ENCODE results near the gene SORCS1. TPM values are rescaled to one million over a fixed set of nuclear protein-coding genes. Genes with fewer than 3 reads are reported as not detected.

Gene SORCS1
- total RNA-seq, 4 donors from 2014 or later = 34.3 to 85.0 (median 49.3) TPM

- Histone ChIP-seq H3K9me3 (no peaks in the 10 kb centered on the region), H3K27me3 (no peaks in the 10 kb centered on the region), H3K27ac (peak overlapping the region in 3 of 4 donors; percentile 21 to 57 (median 53)), H3K4me3 (no peak overlapping the region), H3K4me1 (peaks cover 0 to 19% (median 5%) of the 10 kb centered on the region in 4 donors), H3K36me3 (no peaks in the 10 kb centered on the region)
- TF ChIP-seq EP300 (IDR thresholded peaks at IDR 0.05) (no peak), POLR2A (IDR thresholded peaks at IDR 0.05) (no peak)
- TF ChIP-seq, protein P1, sequence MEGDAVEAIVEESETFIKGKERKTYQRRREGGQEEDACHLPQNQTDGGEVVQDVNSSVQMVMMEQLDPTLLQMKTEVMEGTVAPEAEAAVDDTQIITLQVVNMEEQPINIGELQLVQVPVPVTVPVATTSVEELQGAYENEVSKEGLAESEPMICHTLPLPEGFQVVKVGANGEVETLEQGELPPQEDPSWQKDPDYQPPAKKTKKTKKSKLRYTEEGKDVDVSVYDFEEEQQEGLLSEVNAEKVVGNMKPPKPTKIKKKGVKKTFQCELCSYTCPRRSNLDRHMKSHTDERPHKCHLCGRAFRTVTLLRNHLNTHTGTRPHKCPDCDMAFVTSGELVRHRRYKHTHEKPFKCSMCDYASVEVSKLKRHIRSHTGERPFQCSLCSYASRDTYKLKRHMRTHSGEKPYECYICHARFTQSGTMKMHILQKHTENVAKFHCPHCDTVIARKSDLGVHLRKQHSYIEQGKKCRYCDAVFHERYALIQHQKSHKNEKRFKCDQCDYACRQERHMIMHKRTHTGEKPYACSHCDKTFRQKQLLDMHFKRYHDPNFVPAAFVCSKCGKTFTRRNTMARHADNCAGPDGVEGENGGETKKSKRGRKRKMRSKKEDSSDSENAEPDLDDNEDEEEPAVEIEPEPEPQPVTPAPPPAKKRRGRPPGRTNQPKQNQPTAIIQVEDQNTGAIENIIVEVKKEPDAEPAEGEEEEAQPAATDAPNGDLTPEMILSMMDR (IDR thresholded peaks at IDR 0.05) = no peak
- WGBS, 2 donors = 68 to 69% methylated on average over 4 of the region's 4 CpGs
- no peak for DNase-seq (ENCODE audit: low spot score in 2 of 2)
Observed at GRCh38 chr10:107071301-107071700, 93.2 kb downstream of the SORCS1 start.

DNA sequence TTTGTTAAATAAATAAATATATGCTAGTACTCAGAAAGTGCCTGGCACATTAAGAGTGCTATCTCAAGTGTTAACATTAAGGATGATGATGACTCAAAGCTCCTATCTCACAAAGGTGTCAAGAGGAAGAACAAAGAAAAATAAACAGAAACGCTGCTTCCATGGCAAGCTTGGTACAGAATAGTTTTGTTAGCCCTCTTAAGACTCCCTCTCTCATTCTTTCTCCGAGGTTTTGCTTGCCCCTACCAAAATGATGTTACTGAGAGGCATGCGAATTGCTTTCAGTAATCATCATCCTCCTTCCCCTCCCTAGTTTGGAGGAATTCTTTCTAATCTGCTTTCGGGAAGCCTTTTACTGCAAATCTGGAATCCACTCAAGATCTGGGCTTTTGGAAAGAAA is 96.7 kb downstream of the SORCS1 start:
- TF ChIP-seq POLR2A (IDR thresholded peaks at IDR 0.05) (no peak), EP300 (IDR thresholded peaks at IDR 0.05) (no peak)
- TF ChIP-seq, protein P1 (IDR thresholded peaks at IDR 0.05) = no peak
- H3K36me3 ChIP-seq = no peaks in the 10 kb centered on the region
- no peak for DNase-seq (ENCODE audit: low spot score in 2 of 2)
- 19 to 37% methylated on average over 4 of the region's 4 CpGs for WGBS, 2 donors
- H3K27ac ChIP-seq = peak overlapping the region in 2 of 4 donors; percentile 62 to 75
- no peak overlapping the region for H3K4me3 ChIP-seq
- peaks cover 0 to 17% (median 5%) of the 10 kb centered on the region in 4 donors for H3K4me1 ChIP-seq
- no peaks in the 10 kb centered on the region for H3K9me3 ChIP-seq
- no peaks in the 10 kb centered on the region for H3K27me3 ChIP-seq

GRCh38 chr10:107064075-107064474 is 100.4 kb downstream of the SORCS1 start:
- Histone ChIP-seq H3K36me3 (no peaks in the 10 kb centered on the region), H3K9me3 (no peaks in the 10 kb centered on the region), H3K4me1 (peaks cover 0 to 15% (median 4%) of the 10 kb centered on the region in 4 donors), H3K27ac (peak overlapping the region in 2 of 4 donors; percentile 52 to 63), H3K4me3 (no peak overlapping the region), H3K27me3 (no peaks in the 10 kb centered on the region)
- TF ChIP-seq, protein P1 (IDR thresholded peaks at IDR 0.05) = no peak
- TF ChIP-seq EP300 (IDR thresholded peaks at IDR 0.05) (no peak), POLR2A (IDR thresholded peaks at IDR 0.05) (no peak)
- no peak for DNase-seq (ENCODE audit: low spot score in 2 of 2)
- 86 to 91% methylated on average over 5 of the region's 5 CpGs for WGBS, 2 donors

GRCh38 chr10:107059872-107060271 is 104.6 kb downstream of the SORCS1 start:
- peaks cover 0 to 27% (median 4%) of the 10 kb centered on the region in 4 donors for H3K4me1 ChIP-seq
- 39 to 47% methylated on average over 3 of the region's 3 CpGs for WGBS, 2 donors
- TF ChIP-seq POLR2A (IDR thresholded peaks at IDR 0.05) = no peak
- TF ChIP-seq, protein P1 (IDR thresholded peaks at IDR 0.05) = no peak
- TF ChIP-seq EP300 (IDR thresholded peaks at IDR 0.05) = no peak
- H3K27me3 ChIP-seq = no peaks in the 10 kb centered on the region
- no peak overlapping the region for H3K4me3 ChIP-seq
- peak overlapping the region; percentile 20 to 88 (median 78) for H3K27ac ChIP-seq
- H3K9me3 ChIP-seq = no peaks in the 10 kb centered on the region
- DNase-seq (ENCODE audit: low spot score in 2 of 2) = no peak
- no peaks in the 10 kb centered on the region for H3K36me3 ChIP-seq

DNA sequence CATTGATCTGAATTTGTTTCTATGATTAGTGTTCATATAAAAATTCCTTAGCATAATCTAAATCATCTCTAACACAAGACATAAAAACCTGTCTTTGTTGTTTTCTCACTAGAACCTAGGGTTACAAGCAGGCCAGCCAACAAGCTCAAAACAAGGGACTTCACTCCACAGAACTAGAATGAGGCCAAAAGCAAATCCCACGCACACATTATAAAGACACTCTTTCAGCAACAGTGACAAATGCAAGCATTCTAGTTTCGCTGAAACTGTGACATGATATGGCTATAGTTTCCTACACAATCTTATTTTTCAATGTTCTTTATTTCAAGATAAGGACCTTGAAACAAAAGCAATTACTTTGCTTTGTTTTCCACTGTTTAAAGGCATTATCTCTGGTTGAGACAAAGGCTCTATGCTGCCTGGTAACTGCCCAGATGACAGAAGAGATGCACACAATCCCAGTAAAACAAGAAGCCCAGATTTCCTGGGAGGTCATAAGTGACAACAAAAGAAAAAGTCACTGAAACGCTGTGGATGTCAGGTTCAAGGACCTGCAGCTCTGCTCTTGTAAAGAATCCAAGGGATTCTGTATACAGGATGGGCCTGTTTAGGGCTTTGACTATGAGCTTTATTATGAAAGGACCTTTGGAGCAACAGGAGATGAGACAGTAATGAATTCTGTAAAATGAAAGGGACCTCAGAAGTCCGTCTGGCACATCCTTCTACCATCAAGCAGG is 105.3 kb downstream of the SORCS1 start:
- no peaks in the 10 kb centered on the region for H3K9me3 ChIP-seq
- H3K4me3 ChIP-seq = no peak overlapping the region
- TF ChIP-seq, protein P1 (IDR thresholded peaks at IDR 0.05) = no peak
- TF ChIP-seq EP300 (IDR thresholded peaks at IDR 0.05) = peak in 1 of 2 donors; percentile 74
- H3K4me1 ChIP-seq = peaks cover 0 to 31% (median 7%) of the 10 kb centered on the region in 4 donors
- peak overlapping the region; percentile 20 to 88 (median 78) for H3K27ac ChIP-seq
- WGBS, 2 donors = 38 to 40% methylated on average over 4 of the region's 4 CpGs
- H3K36me3 ChIP-seq = no peaks in the 10 kb centered on the region
- H3K27me3 ChIP-seq = no peaks in the 10 kb centered on the region
- no peak for DNase-seq (ENCODE audit: low spot score in 2 of 2)

All from tibial nerve (tissue), 4 donors.